Fibroblast of peridontal ligament (primary cell): Measurements from ENCODE around the gene CD164L2.
"Not testable (repeated sequence)": the region's sequence is repeated elsewhere in the genome, so short reads cannot be mapped to it uniquely, and the experiment has no call there.

Experiments used
- DNase-seq: peaks from one replicate; pipeline ENCODE4 v3.0.0-alpha.2; 2010; ENCODE audit errors: extremely low read depth

CD164L2 gene

GRCh38 chr1:27384797-27385196 lies 1.7 kb upstream of the CD164L2 start:
- not testable (repeated sequence) for DNase-seq

- DNase-seq, result no peak
Observed at GRCh38 chr1:27383661-27384060, 528 bp upstream of the CD164L2 start.

- DNase-seq, result no peak
Observed at GRCh38 chr1:27381969-27382762, 967 bp downstream of the CD164L2 start.

GRCh38 chr1:27380766-27381733 lies 2.1 kb downstream of the CD164L2 start:
- DNase-seq, result peak; percentile 53

- no peak for DNase-seq
Observed at GRCh38 chr1:27380224-27380623, 2.9 kb downstream of the CD164L2 start.

GRCh38 chr1:27379564-27380122 lies 3.5 kb downstream of the CD164L2 start:
- DNase-seq, result no peak

GRCh38 chr1:27377760-27378495 lies 5.2 kb downstream of the CD164L2 start:
- no peak for DNase-seq

GRCh38 chr1:27374362-27375086 lies 8.6 kb downstream of the CD164L2 start, which contains the start of gene FCN3:
Gene FCN3 (minus strand): TSS chr1:27374824. CDS start chr1:27374818, 6 bp downstream.
- no peak for DNase-seq

- DNase-seq, result no peak
Observed at GRCh38 chr1:27372808-27373690, 10.1 kb downstream of the CD164L2 start.

GRCh38 chr1:27372022-27372807 lies 10.9 kb downstream of the CD164L2 start:
- no peak for DNase-seq

- DNase-seq, result peak; percentile 57
Observed at GRCh38 chr1:27368869-27369582, 14.1 kb downstream of the CD164L2 start.

GRCh38 chr1:27367160-27367650 lies 15.9 kb downstream of the CD164L2 start:
- DNase-seq, result no peak

GRCh38 chr1:27366411-27367159 lies 16.5 kb downstream of the CD164L2 start, which contains the start of gene MAP3K6:
Gene MAP3K6 (minus strand): TSS chr1:27366961. CDS start chr1:27366597, 364 bp downstream.
- DNase-seq, result peak; percentile 81

GRCh38 chr1:27366113-27366410 lies 17.1 kb downstream of the CD164L2 start:
- no peak for DNase-seq

- DNase-seq, result peak; percentile 88
Observed at GRCh38 chr1:27365372-27366112, 17.6 kb downstream of the CD164L2 start.

GRCh38 chr1:27364696-27365371 lies 18.3 kb downstream of the CD164L2 start:
- DNase-seq, result no peak
